Prostate gland (tissue), 2 donors: Measurements from ENCODE around the gene KNCN. TPM values are rescaled to one million over a fixed set of nuclear protein-coding genes. Genes with fewer than 3 reads are reported as not detected.

Experiments
- DNase-seq: peaks from one replicate; pipeline ENCODE4 v3.0.0-alpha.2; 2019; ENCODE audit warnings: low spot score
- H3K27ac ChIP-seq, 2 donors: fragments of 200-600 bp; sonication (generic); 2 replicates each; pipeline ENCODE4 v1.5.1; 2017 to 2019
- H3K27me3 ChIP-seq: fragments of 200-600 bp; sonication (generic); replicated peaks from 2 replicates; pipeline ENCODE4 v1.5.1; 2019; ENCODE audit not compliant: insufficient read depth
- H3K36me3 ChIP-seq, 2 donors: fragments of 200-600 bp; sonication (generic); 1 replicate in 1 of 2; 2 replicates in 1 of 2; pipeline versions ENCODE4 v1.5.1 to v1.8.1; 2017 to 2019
- H3K4me1 ChIP-seq: fragments of 200-600 bp; sonication (generic); replicated peaks from 2 replicates; pipeline ENCODE4 v1.5.1; 2019
- H3K4me3 ChIP-seq, 2 donors: fragments of 200-600 bp; sonication (generic); 2 replicates each; pipeline ENCODE4 v1.5.1; 2017 to 2019
- H3K9me3 ChIP-seq: fragments of 200-600 bp; sonication (generic); 2 replicates; pipeline ENCODE4 v1.5.1; 2017
- POLR2A ChIP-seq: fragments of 450-650 bp; IDR thresholded peaks from one replicate; pipeline ENCODE4 v1.6.1; 2016; ENCODE audit warnings: antibody characterized with exemption, mild to moderate bottlenecking
- POLR2AphosphoS5 ChIP-seq: sonication (generic); formaldehyde crosslinking; IDR thresholded peaks from one replicate; pipeline ENCODE4 v1.6.1; 2017; ENCODE audit warnings: antibody characterized with exemption
- WGBS: methylation state at CpG from one replicate; pipeline ENCODE4 v1.1.5; 2018; 5-methylcytosine and 5-hydroxymethylcytosine counted together
- intact Hi-C: fragments of 100-400 bp; cut with DNase I; formaldehyde crosslinking; loops from one replicate; pipeline ENCODE4 v1.14.2; 2022
- total RNA-seq, 2 donors: library from RNA; depleted of rRNA; stranded (reverse); fragments of >200 nt; gene quantifications; one replicate each; pipeline ENCODE4 v1.1.0, GENCODE V29; 2016
- TF ChIP-seq, protein P1 (sequence below), 4 experiments: fragments of 200-600 bp in 2 of 4; fragments of 450-650 bp in 2 of 4; sonication (generic) in 2 of 4; IDR thresholded peaks; 1 replicate in 3 of 4; 2 replicates in 1 of 4; pipeline ENCODE4 v1.5.1; 2016 to 2019; ENCODE audit warnings: antibody characterized with exemption in 4 of 4, mild to moderate bottlenecking in 2 of 4, moderate library complexity in 2 of 4

Gene KNCN
- total RNA-seq, 2 donors from 2014 or later: not detected

DNA sequence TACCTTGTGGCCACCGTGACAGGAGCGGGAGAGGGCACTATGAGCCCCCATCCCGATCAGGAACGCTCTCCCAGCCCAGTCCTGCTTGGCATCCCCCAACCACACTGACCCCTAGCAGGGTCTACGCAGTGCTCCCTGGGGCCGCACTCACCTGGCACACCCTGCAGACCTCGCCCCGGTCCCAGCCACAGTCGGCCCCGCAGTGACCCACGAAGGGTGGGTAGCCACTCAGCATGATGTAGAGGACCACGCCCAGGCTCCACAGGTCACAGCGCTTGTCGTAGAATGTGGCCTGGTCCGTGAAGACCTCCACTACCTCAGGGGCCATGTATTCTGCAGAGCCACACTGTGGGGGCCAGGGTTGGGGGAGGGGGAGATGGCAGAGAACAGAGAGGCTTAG is 11.1 kb upstream of the KNCN start:
- no peaks in the 10 kb centered on the region for H3K9me3 ChIP-seq
- H3K27me3 ChIP-seq: no peaks in the 10 kb centered on the region
- TF ChIP-seq POLR2A (no peak), POLR2AphosphoS5 (no peak)
- TF ChIP-seq, protein P1, sequence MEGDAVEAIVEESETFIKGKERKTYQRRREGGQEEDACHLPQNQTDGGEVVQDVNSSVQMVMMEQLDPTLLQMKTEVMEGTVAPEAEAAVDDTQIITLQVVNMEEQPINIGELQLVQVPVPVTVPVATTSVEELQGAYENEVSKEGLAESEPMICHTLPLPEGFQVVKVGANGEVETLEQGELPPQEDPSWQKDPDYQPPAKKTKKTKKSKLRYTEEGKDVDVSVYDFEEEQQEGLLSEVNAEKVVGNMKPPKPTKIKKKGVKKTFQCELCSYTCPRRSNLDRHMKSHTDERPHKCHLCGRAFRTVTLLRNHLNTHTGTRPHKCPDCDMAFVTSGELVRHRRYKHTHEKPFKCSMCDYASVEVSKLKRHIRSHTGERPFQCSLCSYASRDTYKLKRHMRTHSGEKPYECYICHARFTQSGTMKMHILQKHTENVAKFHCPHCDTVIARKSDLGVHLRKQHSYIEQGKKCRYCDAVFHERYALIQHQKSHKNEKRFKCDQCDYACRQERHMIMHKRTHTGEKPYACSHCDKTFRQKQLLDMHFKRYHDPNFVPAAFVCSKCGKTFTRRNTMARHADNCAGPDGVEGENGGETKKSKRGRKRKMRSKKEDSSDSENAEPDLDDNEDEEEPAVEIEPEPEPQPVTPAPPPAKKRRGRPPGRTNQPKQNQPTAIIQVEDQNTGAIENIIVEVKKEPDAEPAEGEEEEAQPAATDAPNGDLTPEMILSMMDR (IDR thresholded peaks at IDR 0.05): no peak
- 92% methylated on average over 15 of the region's 15 CpGs for WGBS
- H3K4me1 ChIP-seq: no peaks in the 10 kb centered on the region
- no peaks in the 10 kb centered on the region for H3K36me3 ChIP-seq
- DNase-seq: no peak
- H3K4me3 ChIP-seq: no peak overlapping the region
- intact Hi-C loops: no loop called here
- H3K27ac ChIP-seq: no peak overlapping the region

DNA sequence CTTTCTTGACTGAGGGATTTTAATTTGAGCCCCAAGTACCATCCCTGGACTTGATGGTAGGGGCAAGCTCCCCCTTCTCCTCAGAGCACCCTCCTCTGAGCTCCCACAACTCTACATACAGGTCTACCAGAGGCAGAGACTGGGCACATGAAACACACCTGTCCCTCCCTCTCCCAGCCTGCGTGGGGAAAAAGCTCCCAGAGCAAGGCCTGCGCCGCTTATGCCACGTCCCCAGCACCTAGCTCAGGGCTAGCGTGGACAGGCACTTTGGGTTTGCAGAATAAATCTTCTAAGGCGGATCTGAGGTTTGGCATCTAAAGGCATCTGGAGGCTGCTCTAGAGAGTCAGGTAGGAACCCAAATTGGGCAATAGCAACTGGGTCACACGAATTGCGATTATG is 7.5 kb upstream of the KNCN start:
- Histone ChIP-seq H3K4me1 (no peaks in the 10 kb centered on the region), H3K27me3 (no peaks in the 10 kb centered on the region), H3K4me3 (no peak overlapping the region), H3K9me3 (no peaks in the 10 kb centered on the region), H3K36me3 (no peaks in the 10 kb centered on the region), H3K27ac (no peak overlapping the region)
- no peak for DNase-seq
- TF ChIP-seq, protein P1 (IDR thresholded peaks at IDR 0.05): no peak
- no peak for TF ChIP-seq POLR2AphosphoS5
- no peak for TF ChIP-seq POLR2A
- 93% methylated on average over 8 of the region's 8 CpGs for WGBS
- intact Hi-C loops: no loop called here

DNA sequence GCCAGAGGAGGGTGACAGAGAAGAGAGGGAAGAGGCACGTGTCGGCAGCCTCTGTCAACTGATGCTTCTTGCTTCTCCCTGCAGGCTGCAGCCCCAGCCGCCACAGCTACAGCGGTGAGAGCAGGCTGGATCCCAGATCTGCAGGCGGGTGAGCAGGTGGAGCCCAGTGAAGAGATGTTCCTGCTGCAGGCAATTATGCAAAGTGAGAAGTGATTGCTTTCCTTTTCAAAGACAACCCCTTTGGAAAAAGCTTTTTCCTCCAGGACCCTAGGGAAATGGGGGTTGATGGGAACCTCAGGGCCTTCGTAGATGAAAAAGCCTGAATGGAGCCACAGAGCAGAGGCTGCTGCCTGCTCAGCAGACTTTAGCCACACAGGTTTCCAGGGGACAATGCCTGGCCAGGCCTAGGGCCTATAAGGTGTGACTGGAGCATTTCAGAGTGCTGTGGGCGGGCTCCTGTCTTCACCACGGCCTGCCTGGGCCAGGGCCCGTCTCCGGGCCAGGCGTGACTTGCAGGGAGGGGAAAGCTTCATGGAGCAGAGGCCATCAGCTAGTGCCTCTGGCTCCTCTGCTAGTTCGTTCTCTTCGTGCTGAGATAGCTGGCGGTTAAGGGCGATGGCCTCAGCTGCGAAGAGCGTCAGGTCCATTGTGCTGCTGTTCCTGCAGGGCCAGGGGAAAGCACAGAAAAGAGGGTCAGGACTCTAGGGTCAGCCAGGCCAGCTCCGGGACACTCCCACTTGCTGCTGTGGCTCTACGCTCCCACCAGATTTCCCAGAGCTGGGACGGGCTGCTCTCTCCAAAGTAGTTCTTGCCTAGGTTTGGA is 6.9 kb upstream of the KNCN start:
- DNase-seq: no peak
- 74% methylated on average over 18 of the region's 20 CpGs for WGBS
- Histone ChIP-seq H3K27me3 (no peaks in the 10 kb centered on the region), H3K4me1 (no peaks in the 10 kb centered on the region), H3K4me3 (no peak overlapping the region), H3K36me3 (no peaks in the 10 kb centered on the region), H3K27ac (no peak overlapping the region), H3K9me3 (no peaks in the 10 kb centered on the region)
- intact Hi-C loops: no loop called here
- TF ChIP-seq, protein P1 (IDR thresholded peaks at IDR 0.05): no peak
- no peak for TF ChIP-seq POLR2A
- no peak for TF ChIP-seq POLR2AphosphoS5

DNA sequence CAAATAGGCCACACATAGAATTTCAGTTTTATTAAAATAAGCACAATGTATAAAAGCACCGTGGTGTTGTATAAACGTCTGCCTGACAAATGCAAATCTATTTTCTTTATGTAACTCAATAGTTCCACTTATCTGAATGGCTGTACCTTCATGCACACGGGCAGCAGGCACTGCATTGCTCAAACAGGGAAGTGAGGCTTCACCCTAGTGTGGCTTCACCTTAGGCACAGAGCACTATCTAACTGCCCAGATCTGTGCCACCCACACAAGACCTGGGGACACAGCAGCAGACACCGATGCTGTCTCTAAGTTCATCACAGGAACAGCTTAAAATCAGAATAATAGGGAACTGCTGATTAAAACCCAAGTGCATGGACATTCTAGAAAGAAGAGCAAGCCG is 6.0 kb upstream of the KNCN start:
- H3K27me3 ChIP-seq: no peaks in the 10 kb centered on the region
- DNase-seq: no peak
- no peaks in the 10 kb centered on the region for H3K4me1 ChIP-seq
- no peaks in the 10 kb centered on the region for H3K36me3 ChIP-seq
- no peak for TF ChIP-seq POLR2AphosphoS5
- no peak for TF ChIP-seq POLR2A
- TF ChIP-seq, protein P1 (IDR thresholded peaks at IDR 0.05): no peak
- intact Hi-C loops: no loop called here
- H3K27ac ChIP-seq: no peak overlapping the region
- no peak overlapping the region for H3K4me3 ChIP-seq
- WGBS: 65% methylated on average over 5 of the region's 5 CpGs
- no peaks in the 10 kb centered on the region for H3K9me3 ChIP-seq

DNA sequence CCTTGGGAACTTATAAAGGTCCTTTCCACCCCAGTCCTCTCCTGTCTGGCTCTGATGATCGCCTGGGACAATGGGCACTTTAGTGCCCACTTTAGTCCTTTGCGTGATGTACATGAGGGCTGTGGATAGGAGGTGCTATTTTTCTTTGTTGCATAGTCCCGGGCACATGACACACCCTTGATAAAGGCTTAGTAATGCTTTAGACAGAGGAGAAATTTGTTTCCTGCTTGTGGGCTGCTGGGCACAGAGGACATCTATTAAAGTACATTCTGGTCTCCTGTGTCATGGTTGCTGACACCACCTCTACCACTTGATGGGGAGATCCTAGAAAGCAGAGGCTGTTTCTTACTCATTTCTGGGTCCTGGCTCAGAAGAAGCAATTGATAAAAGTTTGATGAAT is 5.4 kb upstream of the KNCN start:
- DNase-seq: no peak
- intact Hi-C loops: no loop called here
- H3K4me1 ChIP-seq: no peaks in the 10 kb centered on the region
- H3K4me3 ChIP-seq: no peak overlapping the region
- no peaks in the 10 kb centered on the region for H3K9me3 ChIP-seq
- WGBS: 69% methylated on average over 3 of the region's 3 CpGs
- H3K36me3 ChIP-seq: no peaks in the 10 kb centered on the region
- no peaks in the 10 kb centered on the region for H3K27me3 ChIP-seq
- H3K27ac ChIP-seq: no peak overlapping the region
- TF ChIP-seq, protein P1 (IDR thresholded peaks at IDR 0.05): no peak
- TF ChIP-seq POLR2AphosphoS5 (no peak), POLR2A (no peak)
